Keratinocyte (primary cell): ENCODE measurements around the gene ANKRD49. TPM values are rescaled to one million over a fixed set of nuclear protein-coding genes. Genes with fewer than 3 reads are reported as not detected.

ENCODE experiments used
- DNase-seq: peaks from one replicate; pipeline ENCODE4 v3.0.0-alpha.2; 2011; ENCODE audit warnings: low read depth, missing footprints, low spot score
- FAIRE-seq: peaks from 2 replicates; lab custom pipeline; 2011; peaks lifted over from hg19 to GRCh38; lab: Jason Lieb, UNC
- H2AFZ ChIP-seq: 2 replicates; pipeline ENCODE4 v1.6.0; 2012; ENCODE audit warnings: low read length, control low read depth, inconsistent platforms; ENCODE audit not compliant: control insufficient read depth
- H3K27ac ChIP-seq: 2 replicates; pipeline ENCODE4 v1.5.1; 2011; ENCODE audit warnings: low read length; ENCODE audit not compliant: control insufficient read depth, insufficient read depth
- H3K27me3 ChIP-seq: 3 replicates; pipeline ENCODE4 v1.6.0; 2011; ENCODE audit warnings: low read length; ENCODE audit not compliant: control insufficient read depth, insufficient read depth; ENCODE audit errors: extremely low read depth
- H3K36me3 ChIP-seq, 2 experiments: 2 replicates in 1 of 2; 3 replicates in 1 of 2; pipeline ENCODE4 v1.5.1; 2011; ENCODE audit warnings: low read length in 2 of 2, mild to moderate bottlenecking in 1 of 2; ENCODE audit not compliant: control insufficient read depth in 2 of 2, insufficient read depth in 2 of 2; ENCODE audit errors: extremely low read depth in 1 of 2
- H3K4me1 ChIP-seq: 3 replicates; pipeline ENCODE4 v1.5.1; 2011; ENCODE audit warnings: low read length; ENCODE audit not compliant: control insufficient read depth, insufficient read depth; ENCODE audit errors: extremely low read depth
- H3K4me2 ChIP-seq: 3 replicates; pipeline ENCODE4 v1.6.0; 2011; ENCODE audit warnings: low read depth, low read length; ENCODE audit not compliant: control insufficient read depth, insufficient read depth; ENCODE audit errors: extremely low read depth
- H3K4me3 ChIP-seq, 3 experiments: fragments of 200-600 bp in 1 of 3; sonication (generic) in 1 of 3; 2 replicates in 2 of 3; 3 replicates in 1 of 3; pipeline ENCODE4 v1.5.1; 2011 to 2016; ENCODE audit warnings: low read length in 3 of 3, mild to moderate bottlenecking in 3 of 3, control low read depth in 2 of 3, inconsistent platforms in 1 of 3, low read depth in 1 of 3, mixed read lengths in 1 of 3, mixed run types in 1 of 3, moderate library complexity in 1 of 3; ENCODE audit not compliant: control insufficient read depth in 2 of 3, insufficient read depth in 2 of 3; ENCODE audit errors: extremely low read depth in 1 of 3
- H3K79me2 ChIP-seq: 2 replicates; pipeline ENCODE4 v1.6.0; 2012; ENCODE audit warnings: low read length; ENCODE audit not compliant: control insufficient read depth, insufficient read depth
- H3K9ac ChIP-seq: 3 replicates; pipeline ENCODE4 v1.6.0; 2011; ENCODE audit warnings: low read length; ENCODE audit not compliant: control insufficient read depth, insufficient read depth; ENCODE audit errors: extremely low read depth
- H3K9me1 ChIP-seq: 3 replicates; pipeline ENCODE4 v1.6.0; 2011; ENCODE audit warnings: low read length; ENCODE audit not compliant: control insufficient read depth, insufficient read depth; ENCODE audit errors: extremely low read depth
- H3K9me3 ChIP-seq: 2 replicates; pipeline ENCODE4 v1.5.1; 2012; ENCODE audit warnings: low read depth, low read length; ENCODE audit not compliant: control insufficient read depth
- H4K20me1 ChIP-seq: 3 replicates; pipeline ENCODE4 v1.6.0; 2011; ENCODE audit warnings: low read length; ENCODE audit not compliant: control insufficient read depth, insufficient read depth; ENCODE audit errors: extremely low read depth
- CTCF ChIP-seq, 3 experiments: IDR thresholded peaks in 1 of 3; conservative IDR thresholded peaks in 1 of 3; optimal IDR thresholded peaks in 1 of 3; 2 replicates in 2 of 3; 3 replicates in 1 of 3; pipeline versions ENCODE3 to v1.5.1; 2011; ENCODE audit warnings: low read length in 3 of 3, mild to moderate bottlenecking in 3 of 3, moderate library complexity in 2 of 3, control low read depth in 1 of 3, inconsistent platforms in 1 of 3; ENCODE audit not compliant: insufficient read depth in 2 of 3; ENCODE audit errors: extremely low read depth in 1 of 3
- EZH2 ChIP-seq: IDR thresholded peaks from one replicate; pipeline ENCODE4 v1.6.1; 2012; ENCODE audit warnings: inconsistent platforms, mild to moderate bottlenecking, low read length, moderate library complexity
- dilution Hi-C: fragments of 300-500 bp; cut with MboI; formaldehyde crosslinking; loops from one replicate; pipeline ENCODE4 v1.7.0; 2020; ENCODE audit warnings: low sequenced_read_pairs; ENCODE audit not compliant: extremely low pct_ligation_motif_present
- polyA plus RNA-seq, 5 experiments: library from polyadenylated mRNA; depleted of rRNA in 3 of 5; stranded (reverse) in 3 of 5; stranded (forward) in 1 of 5; unstranded in 1 of 5; fragments of >200 nt; gene quantifications; 1 replicate in 1 of 5; 2 replicates in 3 of 5; 3 replicates in 1 of 5; pipeline versions ENCODE4 v1.2.1 to v1.2.3, GENCODE V29; 2011 to 2012; ENCODE audit warnings: missing spikeins in 2 of 5, low read depth in 1 of 5, low replicate concordance in 1 of 5

The ANKRD49 gene
- polyA plus RNA-seq, 1 donor (not counting 4 experiments of a cell fraction or from before 2014, with no cell fraction given) = 17.1 TPM

DNA sequence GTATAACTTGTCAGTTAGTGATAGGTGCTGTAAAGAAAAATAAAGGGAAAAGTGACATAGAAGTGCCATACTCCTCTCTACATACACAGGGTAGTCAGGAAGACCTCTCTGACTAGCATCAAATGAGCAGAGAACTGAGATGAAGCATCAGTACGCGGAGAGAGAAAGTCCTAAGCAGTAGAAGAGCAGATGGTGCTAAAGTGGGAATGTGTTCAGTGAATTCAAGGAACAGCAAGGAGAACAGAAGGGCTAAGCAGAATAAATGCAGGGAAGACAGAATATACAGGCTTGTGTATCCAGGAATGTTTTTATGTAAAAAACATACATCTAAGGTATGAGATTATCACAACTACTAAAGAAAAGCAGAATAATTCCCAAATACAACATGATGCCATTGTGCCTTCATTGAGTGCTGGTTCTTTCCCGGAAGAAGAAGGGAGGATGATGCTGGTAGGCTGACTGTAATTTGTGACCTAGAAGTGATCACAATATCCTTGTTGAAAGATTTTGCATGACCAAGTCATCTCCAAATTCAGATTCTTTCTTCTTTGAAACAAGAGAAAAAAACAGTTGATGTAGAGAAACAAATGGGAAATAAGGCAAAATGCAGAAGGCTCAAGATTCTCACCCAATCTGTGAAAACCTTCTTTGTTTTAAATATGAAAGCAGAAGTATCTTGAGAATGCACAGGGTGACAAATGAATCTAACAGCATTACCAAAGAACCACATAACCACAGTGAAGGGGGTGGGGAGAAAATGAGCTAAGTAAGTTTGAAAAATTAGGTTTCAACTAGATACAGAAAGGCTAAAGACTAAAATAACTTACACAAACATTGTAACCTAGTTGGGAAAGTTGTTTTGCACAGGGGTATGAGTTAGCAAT, 20.6 kb upstream of the ANKRD49 start:
- no peak for FAIRE-seq

DNA sequence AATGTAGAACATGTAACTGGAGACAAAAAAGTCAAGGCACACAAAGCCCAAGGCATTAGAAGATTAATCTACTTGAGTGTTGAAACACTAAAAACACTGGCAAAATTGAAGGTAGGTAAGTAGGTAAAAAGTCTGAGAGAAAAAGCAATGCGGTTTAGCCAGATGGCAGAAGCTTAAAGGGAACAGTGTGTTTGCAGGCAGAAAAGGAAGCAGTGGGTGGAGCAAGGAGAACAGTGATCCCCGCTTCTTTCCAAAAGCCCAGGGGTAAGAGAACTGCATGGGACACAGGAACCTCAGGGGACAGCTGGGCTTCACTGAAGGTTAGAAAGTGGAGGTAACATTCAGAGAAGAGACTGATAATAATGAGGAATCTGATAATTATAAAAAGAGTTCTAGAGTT, 16.2 kb upstream of the ANKRD49 start:
- Histone ChIP-seq H3K4me3 (no peak overlapping the region), H3K36me3 (no peaks in the 10 kb centered on the region), H3K9me3 (no peaks in the 10 kb centered on the region), H3K27me3 (no peaks in the 10 kb centered on the region), H2AFZ (no peak overlapping the region), H4K20me1 (no peaks in the 10 kb centered on the region), H3K9me1 (no peaks in the 10 kb centered on the region), H3K4me2 (no peak overlapping the region), H3K79me2 (no peaks in the 10 kb centered on the region), H3K4me1 (no peaks in the 10 kb centered on the region), H3K9ac (no peak overlapping the region), H3K27ac (no peak overlapping the region)
- FAIRE-seq = no peak
- TF ChIP-seq EZH2 (no peak), CTCF (optimal IDR thresholded peaks at IDR 0.05 in 1 of 3, IDR thresholded peaks at IDR 0.05 in 1 of 3, conservative IDR thresholded peaks at IDR 0.05 in 1 of 3; ENCODE audit: extremely low read depth in 1 of 3, insufficient read depth in 2 of 3, low read length in 3 of 3) (no peak)
- no peak for DNase-seq
- dilution Hi-C loops = no loop called here

More for the DNA sequence above, 20.6 kb upstream of the ANKRD49 start:
- no peak overlapping the region for H3K4me3 ChIP-seq
- no peaks in the 10 kb centered on the region for H3K9me1 ChIP-seq
- no peak overlapping the region for H3K4me2 ChIP-seq
- no peaks in the 10 kb centered on the region for H4K20me1 ChIP-seq
- H3K27me3 ChIP-seq = no peaks in the 10 kb centered on the region
- dilution Hi-C loops = no loop called here
- no peaks in the 10 kb centered on the region for H3K79me2 ChIP-seq
- no peak overlapping the region for H2AFZ ChIP-seq
- H3K9ac ChIP-seq = no peak overlapping the region
- TF ChIP-seq EZH2 = no peak
- no peak for TF ChIP-seq CTCF (optimal IDR thresholded peaks at IDR 0.05 in 1 of 3, IDR thresholded peaks at IDR 0.05 in 1 of 3, conservative IDR thresholded peaks at IDR 0.05 in 1 of 3; ENCODE audit: extremely low read depth in 1 of 3, insufficient read depth in 2 of 3, low read length in 3 of 3)
- H3K4me1 ChIP-seq = no peaks in the 10 kb centered on the region
- no peak for DNase-seq
- no peaks in the 10 kb centered on the region for H3K9me3 ChIP-seq
- no peaks in the 10 kb centered on the region for H3K36me3 ChIP-seq
- H3K27ac ChIP-seq = no peak overlapping the region
